Cardiac muscle cell (in vitro differentiated cells and primary cell): Measurements from ENCODE around the gene SCN5A. TPM values are rescaled to one million over a fixed set of nuclear protein-coding genes. Genes with fewer than 3 reads are reported as not detected.

ENCODE experiments used
- DNase-seq, 2 donors: peaks; one replicate each; pipeline versions ENCODE4 v3.0.0 to v3.0.0-alpha.2; 2010 to 2017; ENCODE audit warnings: low read depth in 1 of 2, low spot score in 1 of 2
- H3K27ac ChIP-seq: fragments of 200-600 bp; sonication (generic); 2 replicates; pipeline ENCODE4 v1.5.1; 2016
- H3K27me3 ChIP-seq: fragments of 200-600 bp; sonication (generic); 2 replicates; pipeline ENCODE4 v1.6.0; 2016; ENCODE audit warnings: control low read depth
- H3K36me3 ChIP-seq: fragments of 200-600 bp; sonication (generic); 2 replicates; pipeline ENCODE4 v1.5.1; 2016; ENCODE audit warnings: control low read depth
- H3K4me1 ChIP-seq: fragments of 200-600 bp; sonication (generic); 2 replicates; pipeline ENCODE4 v1.8.1; 2017; ENCODE audit warnings: low read depth, mild to moderate bottlenecking, mixed run types
- H3K4me3 ChIP-seq: fragments of 200-600 bp; sonication (generic); 2 replicates; pipeline ENCODE4 v1.5.1; 2016; ENCODE audit warnings: mild to moderate bottlenecking
- H3K9me3 ChIP-seq: fragments of 200-600 bp; sonication (generic); 2 replicates; pipeline ENCODE4 v1.5.1; 2017; ENCODE audit warnings: low read depth, mild to moderate bottlenecking, control low read depth
- polyA plus RNA-seq: library from polyadenylated mRNA; unstranded; fragments of >200 nt; fragmentation: Nextera tagmentation; extraction: Ambion mirVana; gene quantifications from 2 replicates; pipeline ENCODE4 v1.2.1, GENCODE V29; 2016
- total RNA-seq: library from RNA; depleted of rRNA; stranded (reverse); fragments of >200 nt; gene quantifications from 2 replicates; pipeline ENCODE4 v1.2.3, GENCODE V29; 2016
- TF ChIP-seq, protein P1 (sequence below): IDR thresholded peaks from 2 replicates; pipeline ENCODE4 v1.5.1; 2012; ENCODE audit warnings: low read depth, mild to moderate bottlenecking, low read length

The SCN5A gene
- total and polyA plus RNA-seq, 2 experiments from 2014 or later: 3.1 to 9.3 TPM

DNA sequence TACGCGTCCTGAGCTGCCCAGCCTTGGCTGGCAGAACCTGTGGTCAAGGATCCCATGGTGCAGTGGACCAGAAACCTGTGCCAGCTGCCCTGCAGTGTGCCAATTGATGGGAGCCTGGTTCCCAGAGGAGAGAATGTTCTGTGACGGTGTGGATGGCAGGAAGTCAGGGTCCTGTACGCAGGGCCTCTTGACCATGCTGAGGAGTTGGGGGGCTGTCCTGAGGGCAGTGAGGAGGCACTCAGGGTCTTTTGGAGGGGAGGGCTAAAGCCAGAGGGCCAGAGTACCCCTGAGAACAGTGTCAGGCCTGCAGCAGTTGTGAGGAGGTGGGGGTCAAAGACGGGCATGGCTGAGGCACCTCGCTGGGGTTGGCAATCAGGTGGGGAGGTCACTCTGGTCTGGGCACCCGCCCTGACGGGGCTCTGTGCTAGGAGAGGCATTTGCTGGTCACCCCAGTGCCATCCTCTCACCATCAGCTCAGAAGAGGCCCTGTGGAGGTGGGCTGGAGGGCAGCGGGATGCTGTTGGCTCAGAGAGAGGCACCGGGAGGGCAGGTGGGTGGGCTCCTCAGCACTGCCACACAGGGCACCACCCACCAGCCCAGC is 61.0 kb downstream of the SCN5A start:
- no peaks in the 10 kb centered on the region for H3K9me3 ChIP-seq
- H3K4me1 ChIP-seq: no peaks in the 10 kb centered on the region
- no peaks in the 10 kb centered on the region for H3K36me3 ChIP-seq
- no peak overlapping the region for H3K27ac ChIP-seq
- peaks cover 14% of the 10 kb centered on the region for H3K27me3 ChIP-seq
- no peak for DNase-seq
- TF ChIP-seq, protein P1, sequence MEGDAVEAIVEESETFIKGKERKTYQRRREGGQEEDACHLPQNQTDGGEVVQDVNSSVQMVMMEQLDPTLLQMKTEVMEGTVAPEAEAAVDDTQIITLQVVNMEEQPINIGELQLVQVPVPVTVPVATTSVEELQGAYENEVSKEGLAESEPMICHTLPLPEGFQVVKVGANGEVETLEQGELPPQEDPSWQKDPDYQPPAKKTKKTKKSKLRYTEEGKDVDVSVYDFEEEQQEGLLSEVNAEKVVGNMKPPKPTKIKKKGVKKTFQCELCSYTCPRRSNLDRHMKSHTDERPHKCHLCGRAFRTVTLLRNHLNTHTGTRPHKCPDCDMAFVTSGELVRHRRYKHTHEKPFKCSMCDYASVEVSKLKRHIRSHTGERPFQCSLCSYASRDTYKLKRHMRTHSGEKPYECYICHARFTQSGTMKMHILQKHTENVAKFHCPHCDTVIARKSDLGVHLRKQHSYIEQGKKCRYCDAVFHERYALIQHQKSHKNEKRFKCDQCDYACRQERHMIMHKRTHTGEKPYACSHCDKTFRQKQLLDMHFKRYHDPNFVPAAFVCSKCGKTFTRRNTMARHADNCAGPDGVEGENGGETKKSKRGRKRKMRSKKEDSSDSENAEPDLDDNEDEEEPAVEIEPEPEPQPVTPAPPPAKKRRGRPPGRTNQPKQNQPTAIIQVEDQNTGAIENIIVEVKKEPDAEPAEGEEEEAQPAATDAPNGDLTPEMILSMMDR: no peak
- no peak overlapping the region for H3K4me3 ChIP-seq

DNA sequence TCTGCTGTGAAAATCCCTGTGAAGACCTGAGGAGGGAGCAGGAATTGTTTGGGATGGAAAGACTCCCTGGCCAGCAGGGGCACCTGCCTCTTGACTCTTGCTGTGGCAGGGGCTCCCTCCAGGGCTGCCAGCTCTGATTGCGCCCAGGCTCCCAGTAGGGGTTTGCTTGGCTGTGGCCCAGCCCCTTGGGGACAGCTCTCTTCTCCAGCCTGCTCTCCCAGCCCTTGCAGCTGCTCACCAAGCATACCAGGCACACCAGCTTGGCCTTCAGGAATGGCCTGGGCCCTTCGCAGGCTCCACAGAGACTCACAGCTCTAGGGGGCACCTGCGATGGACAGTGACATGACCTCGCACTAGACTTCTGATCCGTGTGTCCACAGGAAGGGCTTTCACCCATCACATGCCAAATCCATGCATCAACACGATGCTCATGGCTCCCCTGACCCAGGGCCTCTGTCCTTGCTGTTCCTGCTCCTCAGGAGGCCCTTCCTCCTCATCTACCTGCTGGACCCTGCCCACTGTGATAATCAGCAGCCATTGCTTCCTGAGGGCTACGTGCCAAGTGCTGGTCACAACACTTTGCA is 61.8 kb downstream of the SCN5A start:
- no peak for DNase-seq
- Histone ChIP-seq H3K4me3 (no peak overlapping the region), H3K4me1 (no peaks in the 10 kb centered on the region), H3K9me3 (no peaks in the 10 kb centered on the region), H3K27me3 (peaks cover 14% of the 10 kb centered on the region), H3K27ac (no peak overlapping the region), H3K36me3 (no peaks in the 10 kb centered on the region)
- TF ChIP-seq, protein P1: no peak

DNA sequence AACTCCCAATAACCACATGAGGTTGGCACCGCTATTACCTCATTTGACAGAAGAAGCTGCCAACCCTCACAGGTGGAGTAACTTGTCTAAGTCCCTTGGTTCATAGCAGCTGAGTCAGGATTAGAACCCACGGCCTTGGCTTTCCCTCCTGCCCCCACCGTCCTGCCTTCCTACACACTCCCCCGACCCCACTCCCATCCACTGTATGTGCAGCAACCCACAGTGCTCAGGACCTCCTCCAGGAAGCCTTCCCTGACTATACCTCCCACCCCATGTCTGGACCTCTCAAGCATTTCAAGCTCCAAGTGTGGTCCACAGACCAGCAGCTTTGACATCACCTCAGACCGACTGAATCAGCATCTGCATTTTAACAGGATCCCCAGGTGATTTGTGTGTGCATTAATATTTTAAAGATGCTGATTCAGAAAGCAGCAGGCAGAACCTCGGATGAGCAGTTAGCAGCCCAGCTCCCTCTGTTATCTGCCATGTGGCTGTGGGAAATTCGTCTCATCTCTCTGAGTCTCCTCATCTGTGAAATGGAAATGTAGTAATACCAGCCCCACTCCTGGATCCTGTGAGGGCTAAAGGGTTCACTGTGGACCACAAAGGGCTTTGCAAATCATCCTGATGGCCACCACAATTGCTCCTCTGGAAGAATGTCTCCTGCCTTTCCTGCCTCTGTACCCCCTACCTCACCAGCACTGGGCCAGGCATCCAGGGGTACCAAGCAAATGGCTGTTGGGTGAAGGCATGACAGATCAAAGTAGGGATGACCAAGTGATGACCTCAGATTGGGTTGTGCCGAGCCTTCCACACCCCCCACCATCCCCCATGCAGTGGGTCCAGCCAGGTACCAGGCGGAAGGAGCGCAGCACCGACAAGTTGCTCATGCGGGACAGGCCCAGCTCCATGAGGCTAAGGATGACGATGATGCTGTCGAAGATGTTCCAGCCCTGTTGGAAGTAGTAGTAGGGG is 62.7 kb downstream of the SCN5A start:
- TF ChIP-seq, protein P1: no peak
- DNase-seq: no peak
- no peaks in the 10 kb centered on the region for H3K9me3 ChIP-seq
- H3K36me3 ChIP-seq: no peaks in the 10 kb centered on the region
- no peaks in the 10 kb centered on the region for H3K4me1 ChIP-seq
- peaks cover 14% of the 10 kb centered on the region for H3K27me3 ChIP-seq
- no peak overlapping the region for H3K27ac ChIP-seq
- no peak overlapping the region for H3K4me3 ChIP-seq

DNA sequence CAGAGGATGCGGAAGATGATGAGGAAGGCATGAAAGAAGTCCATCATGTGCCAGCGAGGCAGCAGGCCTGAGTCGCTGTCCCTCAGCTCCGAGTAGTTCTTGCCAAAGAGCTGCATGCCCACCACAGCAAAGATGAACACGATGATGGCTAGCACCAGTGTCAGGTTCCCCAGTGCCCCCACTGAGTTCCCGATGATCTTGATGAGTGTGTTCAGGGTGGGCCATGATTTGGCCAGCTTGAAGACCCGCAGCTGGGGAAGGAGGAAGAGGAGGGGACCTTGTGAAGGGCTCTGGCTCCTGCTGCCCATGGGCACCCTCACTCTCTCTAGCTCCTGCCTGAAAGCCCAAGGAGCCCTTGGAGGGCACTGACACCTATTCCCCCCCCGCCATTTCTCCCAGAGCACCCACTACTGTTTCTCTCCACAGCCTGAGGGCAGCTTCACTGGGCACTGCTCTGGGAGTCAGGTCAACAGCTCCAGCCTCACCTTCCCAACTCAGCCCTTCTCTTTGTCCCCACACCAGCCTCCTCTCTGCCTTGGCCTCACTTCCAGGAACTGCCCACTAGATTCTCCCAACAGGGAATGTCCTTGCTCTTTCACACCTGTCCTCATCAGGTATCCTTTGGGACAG is 63.6 kb downstream of the SCN5A start:
- H3K9me3 ChIP-seq: no peaks in the 10 kb centered on the region
- TF ChIP-seq, protein P1: no peak
- no peak overlapping the region for H3K27ac ChIP-seq
- no peak for DNase-seq
- peaks cover 2% of the 10 kb centered on the region for H3K4me1 ChIP-seq
- H3K36me3 ChIP-seq: no peaks in the 10 kb centered on the region
- peaks cover 14% of the 10 kb centered on the region for H3K27me3 ChIP-seq
- H3K4me3 ChIP-seq: no peak overlapping the region

DNA sequence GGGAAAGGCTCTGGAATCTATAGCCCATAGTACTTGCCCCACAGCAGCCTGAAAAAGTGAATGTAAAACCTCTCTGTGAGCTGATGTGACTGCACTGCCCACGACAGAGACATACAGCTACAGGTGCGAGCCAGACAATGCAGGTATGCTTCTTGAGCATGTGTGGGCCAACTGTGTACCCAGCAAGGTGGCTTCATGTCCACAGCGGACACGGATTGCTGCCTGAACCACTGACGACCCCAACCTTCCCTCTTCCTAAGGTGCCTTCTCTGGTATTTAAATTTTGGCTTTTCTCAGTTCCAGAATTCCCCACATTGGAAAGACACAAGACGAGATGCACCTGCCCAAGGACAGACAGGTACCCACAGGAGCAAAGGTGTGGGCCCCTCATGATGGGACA is 65.8 kb downstream of the SCN5A start:
- H3K9me3 ChIP-seq: no peaks in the 10 kb centered on the region
- DNase-seq: no peak
- no peak overlapping the region for H3K27ac ChIP-seq
- peaks cover 11% of the 10 kb centered on the region for H3K27me3 ChIP-seq
- H3K4me1 ChIP-seq: peaks cover 23% of the 10 kb centered on the region
- H3K36me3 ChIP-seq: no peaks in the 10 kb centered on the region
- TF ChIP-seq, protein P1: no peak
- no peak overlapping the region for H3K4me3 ChIP-seq
